Activated naive CD8-positive, alpha-beta T cell treated with anti-CD3 and anti-CD28 coated beads for 36 hours (primary cell): ENCODE measurements around the gene SLC12A3. TPM values are rescaled to one million over a fixed set of nuclear protein-coding genes. Genes with fewer than 3 reads are reported as not detected.

Experiments
- DNase-seq: peaks from one replicate; pipeline ENCODE4 v3.0.0; 2021
- H3K27ac Mint-ChIP-seq: one replicate; pipeline ENCODE4 v1.8.0; 2022; ENCODE audit warnings: mild to moderate bottlenecking, moderate library complexity, mixed read lengths
- H3K27me3 Mint-ChIP-seq: one replicate; pipeline ENCODE4 v1.8.0; 2022; ENCODE audit warnings: mild to moderate bottlenecking, mixed read lengths
- H3K36me3 Mint-ChIP-seq: one replicate; pipeline ENCODE4 v1.8.0; 2021; ENCODE audit warnings: mild to moderate bottlenecking, mixed read lengths
- H3K4me1 Mint-ChIP-seq: one replicate; pipeline ENCODE4 v1.8.0; 2021; ENCODE audit warnings: mixed read lengths
- H3K4me3 Mint-ChIP-seq: one replicate; pipeline ENCODE4 v1.8.0; 2022; ENCODE audit warnings: mild to moderate bottlenecking, moderate library complexity, mixed read lengths
- H3K9me3 Mint-ChIP-seq: one replicate; pipeline ENCODE4 v1.8.0; 2022; ENCODE audit warnings: mixed read lengths
- total RNA-seq, 2 experiments: library from RNA; stranded (reverse); gene quantifications; one replicate each; pipeline ENCODE4 v1.2.3, GENCODE V29; 2021

SLC12A3 gene
- total RNA-seq, 2 experiments from 2014 or later = 0.04 TPM; not detected in 1

- no peaks in the 10 kb centered on the region for H3K36me3 Mint-ChIP-seq
Observed at GRCh38 chr16:56886826-56887225, 21.8 kb downstream of the SLC12A3 start.

GRCh38 chr16:56888806-56889205 lies 23.8 kb downstream of the SLC12A3 start:
- Mint-ChIP-seq H3K27ac (no peak overlapping the region), H3K9me3 (no peaks in the 10 kb centered on the region), H3K27me3 (no peaks in the 10 kb centered on the region), H3K36me3 (no peaks in the 10 kb centered on the region), H3K4me1 (no peaks in the 10 kb centered on the region), H3K4me3 (no peak overlapping the region)
- DNase-seq = no peak

More at GRCh38 chr16:56886826-56887225, 21.8 kb downstream of the SLC12A3 start:
- no peak for DNase-seq
- H3K27ac Mint-ChIP-seq = no peak overlapping the region
- no peak overlapping the region for H3K4me3 Mint-ChIP-seq
- no peaks in the 10 kb centered on the region for H3K27me3 Mint-ChIP-seq
- no peaks in the 10 kb centered on the region for H3K9me3 Mint-ChIP-seq
- no peaks in the 10 kb centered on the region for H3K4me1 Mint-ChIP-seq

GRCh38 chr16:56889206-56889605 lies 24.2 kb downstream of the SLC12A3 start:
- Mint-ChIP-seq H3K27me3 (no peaks in the 10 kb centered on the region), H3K4me3 (no peak overlapping the region), H3K9me3 (no peaks in the 10 kb centered on the region), H3K36me3 (no peaks in the 10 kb centered on the region), H3K4me1 (no peaks in the 10 kb centered on the region), H3K27ac (no peak overlapping the region)
- DNase-seq = no peak

DNA sequence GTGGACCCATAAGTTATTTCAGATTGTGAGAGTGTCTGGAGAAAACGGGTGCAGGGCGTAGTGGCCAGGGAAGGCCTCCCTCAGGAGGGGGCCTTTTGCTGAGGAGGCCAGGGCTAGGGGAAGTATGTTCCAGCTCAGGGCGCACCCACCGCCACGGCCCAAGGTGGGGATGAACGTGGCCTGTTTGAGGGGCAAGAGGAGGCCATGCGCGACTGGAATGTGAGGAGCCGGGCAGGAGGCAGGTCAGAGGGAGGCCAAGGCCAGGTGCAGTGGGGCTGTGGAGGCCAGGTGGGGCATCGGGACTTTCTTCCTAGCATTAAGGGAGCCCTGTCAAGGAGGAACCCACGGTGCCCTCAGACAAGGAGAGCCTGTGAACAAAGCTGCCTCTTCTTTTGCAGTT lies 26.7 kb downstream of the SLC12A3 start:
- Mint-ChIP-seq H3K36me3 (no peaks in the 10 kb centered on the region), H3K27me3 (no peaks in the 10 kb centered on the region), H3K27ac (no peak overlapping the region), H3K4me3 (no peak overlapping the region), H3K4me1 (no peaks in the 10 kb centered on the region), H3K9me3 (no peaks in the 10 kb centered on the region)
- no peak for DNase-seq

GRCh38 chr16:56892705-56893104 lies 27.7 kb downstream of the SLC12A3 start:
- Mint-ChIP-seq H3K4me3 (no peak overlapping the region), H3K9me3 (no peaks in the 10 kb centered on the region), H3K27ac (no peak overlapping the region), H3K27me3 (no peaks in the 10 kb centered on the region), H3K36me3 (no peaks in the 10 kb centered on the region), H3K4me1 (peaks cover 2% of the 10 kb centered on the region)
- no peak for DNase-seq

- H3K4me1 Mint-ChIP-seq = peaks cover 16% of the 10 kb centered on the region
Observed at GRCh38 chr16:56894331-56894917, 29.4 kb downstream of the SLC12A3 start.

GRCh38 chr16:56895813-56896212 lies 30.8 kb downstream of the SLC12A3 start:
- Mint-ChIP-seq H3K9me3 (no peaks in the 10 kb centered on the region), H3K4me3 (no peak overlapping the region), H3K4me1 (peaks cover 26% of the 10 kb centered on the region), H3K27ac (no peak overlapping the region), H3K36me3 (no peaks in the 10 kb centered on the region), H3K27me3 (peaks cover 2% of the 10 kb centered on the region)
- DNase-seq = no peak

More at GRCh38 chr16:56894331-56894917, 29.4 kb downstream of the SLC12A3 start:
- Mint-ChIP-seq H3K36me3 (no peaks in the 10 kb centered on the region), H3K27ac (no peak overlapping the region), H3K4me3 (no peak overlapping the region), H3K27me3 (no peaks in the 10 kb centered on the region), H3K9me3 (no peaks in the 10 kb centered on the region)
- DNase-seq = no peak

GRCh38 chr16:56896244-56896643 lies 31.2 kb downstream of the SLC12A3 start:
- Mint-ChIP-seq H3K27me3 (peaks cover 5% of the 10 kb centered on the region), H3K4me3 (no peak overlapping the region), H3K4me1 (peaks cover 29% of the 10 kb centered on the region), H3K36me3 (no peaks in the 10 kb centered on the region), H3K9me3 (no peaks in the 10 kb centered on the region), H3K27ac (no peak overlapping the region)
- no peak for DNase-seq

- no peak overlapping the region for H3K27ac Mint-ChIP-seq
- no peaks in the 10 kb centered on the region for H3K36me3 Mint-ChIP-seq
- no peaks in the 10 kb centered on the region for H3K9me3 Mint-ChIP-seq
- DNase-seq = no peak
- peaks cover 9% of the 10 kb centered on the region for H3K27me3 Mint-ChIP-seq
- H3K4me3 Mint-ChIP-seq = no peak overlapping the region
- H3K4me1 Mint-ChIP-seq = peaks cover 29% of the 10 kb centered on the region
Observed at GRCh38 chr16:56897026-56897799, 32.2 kb downstream of the SLC12A3 start.

GRCh38 chr16:56898847-56899246 lies 33.8 kb downstream of the SLC12A3 start:
- peak; percentile 39 for DNase-seq
- Mint-ChIP-seq H3K27me3 (peaks cover 9% of the 10 kb centered on the region), H3K36me3 (no peaks in the 10 kb centered on the region), H3K27ac (no peak overlapping the region), H3K4me1 (peaks cover 29% of the 10 kb centered on the region), H3K4me3 (no peak overlapping the region), H3K9me3 (no peaks in the 10 kb centered on the region)

DNA sequence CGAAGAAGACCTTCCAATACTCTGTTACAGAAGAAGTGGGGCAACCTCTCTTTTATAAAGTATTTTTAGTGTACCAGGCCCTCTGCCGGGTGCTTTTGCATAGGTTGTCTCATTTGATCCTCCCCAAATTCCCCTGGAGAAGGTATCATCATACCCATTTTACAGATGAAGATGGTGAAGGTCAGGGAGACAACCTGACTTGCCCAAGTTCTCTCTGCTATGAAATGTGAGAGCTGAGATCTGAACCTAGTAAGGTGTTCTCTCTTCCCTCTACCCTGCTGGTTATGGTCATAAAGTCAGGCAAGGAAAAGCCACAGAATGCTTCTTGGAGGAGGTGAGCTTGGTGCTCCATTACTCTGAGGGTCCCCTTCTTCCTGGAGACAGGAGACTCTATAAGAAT lies 38.9 kb downstream of the SLC12A3 start:
- no peak for DNase-seq
- H3K27ac Mint-ChIP-seq = no peak overlapping the region
- H3K36me3 Mint-ChIP-seq = no peaks in the 10 kb centered on the region
- H3K4me1 Mint-ChIP-seq = peaks cover 18% of the 10 kb centered on the region
- peaks cover 9% of the 10 kb centered on the region for H3K27me3 Mint-ChIP-seq
- no peak overlapping the region for H3K4me3 Mint-ChIP-seq
- H3K9me3 Mint-ChIP-seq = no peaks in the 10 kb centered on the region

DNA sequence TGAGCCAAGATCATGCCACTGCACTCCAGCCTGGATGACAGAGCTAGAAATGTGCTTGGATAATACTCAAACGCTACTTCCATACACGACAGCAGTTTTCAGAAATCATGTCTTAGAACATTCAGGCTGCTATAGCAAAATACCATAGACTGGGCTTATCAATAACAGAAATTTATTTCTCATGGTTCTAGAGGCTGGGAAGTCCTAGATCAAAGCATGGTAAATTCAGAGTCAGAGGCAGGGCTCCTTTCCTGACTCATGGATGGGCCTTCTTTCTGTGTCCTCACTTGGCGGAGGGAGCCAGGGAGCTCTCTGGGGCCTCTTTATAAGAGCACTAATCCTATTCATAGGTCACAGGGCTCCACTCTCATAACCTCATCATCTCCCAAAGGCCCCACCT lies 42.4 kb downstream of the SLC12A3 start:
- no peak overlapping the region for H3K27ac Mint-ChIP-seq
- no peak for DNase-seq
- H3K4me3 Mint-ChIP-seq = no peak overlapping the region
- H3K27me3 Mint-ChIP-seq = no peaks in the 10 kb centered on the region
- H3K4me1 Mint-ChIP-seq = peaks cover 22% of the 10 kb centered on the region
- no peaks in the 10 kb centered on the region for H3K36me3 Mint-ChIP-seq
- no peaks in the 10 kb centered on the region for H3K9me3 Mint-ChIP-seq

- H3K4me3 Mint-ChIP-seq = no peak overlapping the region
- H3K27ac Mint-ChIP-seq = no peak overlapping the region
Observed at GRCh38 chr16:56909527-56909979, 44.5 kb downstream of the SLC12A3 start.

GRCh38 chr16:56910112-56910511 lies 45.1 kb downstream of the SLC12A3 start:
- Mint-ChIP-seq H3K36me3 (no peaks in the 10 kb centered on the region), H3K27ac (peak overlapping the region; percentile 3), H3K27me3 (peaks cover 4% of the 10 kb centered on the region), H3K4me1 (peaks cover 29% of the 10 kb centered on the region), H3K4me3 (no peak overlapping the region), H3K9me3 (no peaks in the 10 kb centered on the region)
- DNase-seq = no peak

More at GRCh38 chr16:56909527-56909979, 44.5 kb downstream of the SLC12A3 start:
- peaks cover 29% of the 10 kb centered on the region for H3K4me1 Mint-ChIP-seq
- peaks cover 2% of the 10 kb centered on the region for H3K27me3 Mint-ChIP-seq
- no peak for DNase-seq
- H3K36me3 Mint-ChIP-seq = no peaks in the 10 kb centered on the region
- H3K9me3 Mint-ChIP-seq = no peaks in the 10 kb centered on the region

DNA sequence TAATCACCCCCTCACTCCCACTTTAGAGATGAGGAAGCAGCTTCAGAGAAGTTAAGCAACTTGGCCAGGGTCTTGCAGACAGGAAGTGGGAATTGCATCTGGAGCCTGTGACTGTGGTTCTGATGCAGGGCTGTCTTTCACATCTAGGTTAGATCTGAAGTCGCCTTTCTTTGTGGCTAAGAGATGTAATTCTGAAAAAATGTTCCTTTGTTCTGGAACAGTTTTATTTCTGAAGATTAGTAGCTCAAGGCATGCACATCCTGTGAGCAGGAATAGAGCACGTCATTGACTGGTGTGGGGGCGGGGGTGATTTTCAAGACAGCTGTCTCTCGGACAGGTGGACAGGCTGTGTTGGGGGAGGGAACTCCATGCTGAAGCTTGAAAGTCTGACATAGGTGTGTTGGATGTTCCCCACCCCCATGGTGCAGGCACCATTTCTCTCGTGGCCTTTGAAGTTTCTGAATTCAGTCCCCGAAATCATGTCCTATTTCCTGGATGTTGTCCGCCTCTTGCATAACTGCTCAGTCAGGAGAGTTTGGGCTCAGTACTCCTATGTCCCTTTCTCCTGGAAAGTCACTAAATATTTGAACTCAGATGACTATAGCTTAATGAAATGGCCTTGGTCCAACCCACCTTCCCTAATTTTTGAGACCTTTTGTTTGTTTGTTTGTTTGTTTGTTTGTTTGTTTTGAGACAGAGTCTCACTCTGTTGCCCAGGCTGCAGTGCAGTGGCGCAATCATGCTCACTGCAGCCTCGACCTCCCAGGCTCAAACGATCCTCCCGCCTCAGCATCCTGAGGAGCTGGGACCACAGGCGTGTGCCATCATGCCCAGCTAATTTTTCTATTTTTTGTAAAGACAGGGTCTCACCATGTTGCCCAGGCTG lies 45.9 kb downstream of the SLC12A3 start:
- no peaks in the 10 kb centered on the region for H3K36me3 Mint-ChIP-seq
- peaks cover 30% of the 10 kb centered on the region for H3K4me1 Mint-ChIP-seq
- H3K27me3 Mint-ChIP-seq = peaks cover 4% of the 10 kb centered on the region
- no peak for DNase-seq
- H3K9me3 Mint-ChIP-seq = no peaks in the 10 kb centered on the region
- H3K27ac Mint-ChIP-seq = peak overlapping the region; percentile 42
- no peak overlapping the region for H3K4me3 Mint-ChIP-seq
